Measurements from ENCODE around the gene SRP68. TPM values are rescaled to one million over a fixed set of nuclear protein-coding genes. Genes with fewer than 3 reads are reported as not detected.
"Not testable (repeated sequence)": the region's sequence is repeated elsewhere in the genome, so short reads cannot be mapped to it uniquely, and the experiment has no call there.

Gene SRP68
- polyA plus RNA-seq, 3 donors: 101 to 110 (median 103) TPM

- no peak for DNase-seq (ENCODE audit: low read depth in 3 of 3, low spot score in 2 of 3)
Observed at GRCh38 chr17:76048711-76049110, 23.6 kb downstream of the SRP68 start.

- DNase-seq (ENCODE audit: low read depth in 3 of 3, low spot score in 2 of 3): no peak
Observed at GRCh38 chr17:76048025-76048605, 24.2 kb downstream of the SRP68 start.

- DNase-seq (ENCODE audit: low read depth in 3 of 3, low spot score in 2 of 3): no peak
Observed at GRCh38 chr17:76046064-76046463, 26.3 kb downstream of the SRP68 start.

GRCh38 chr17:76044475-76045007, 27.8 kb downstream of the SRP68 start:
- DNase-seq (ENCODE audit: low read depth in 3 of 3, low spot score in 2 of 3): not testable (repeated sequence)

- DNase-seq (ENCODE audit: low read depth in 3 of 3, low spot score in 2 of 3): not testable (repeated sequence)
Observed at GRCh38 chr17:76042868-76043267, 29.4 kb downstream of the SRP68 start.

GRCh38 chr17:76040376-76040775, 31.9 kb downstream of the SRP68 start:
- no peak for DNase-seq (ENCODE audit: low read depth in 3 of 3, low spot score in 2 of 3)

GRCh38 chr17:76039121-76039520, 33.2 kb downstream of the SRP68 start:
- no peak for DNase-seq (ENCODE audit: low read depth in 3 of 3, low spot score in 2 of 3)

- DNase-seq (ENCODE audit: low read depth in 3 of 3, low spot score in 2 of 3): no peak
Observed at GRCh38 chr17:76038050-76038449, 34.3 kb downstream of the SRP68 start.

- no peak for DNase-seq (ENCODE audit: low read depth in 3 of 3, low spot score in 2 of 3)
Observed at GRCh38 chr17:76036497-76037261, 35.6 kb downstream of the SRP68 start.

- DNase-seq (ENCODE audit: low read depth in 3 of 3, low spot score in 2 of 3): no peak
Observed at GRCh38 chr17:76034428-76035350, 37.6 kb downstream of the SRP68 start.

- DNase-seq (ENCODE audit: low read depth in 3 of 3, low spot score in 2 of 3): no peak
Observed at GRCh38 chr17:76033139-76033538, 39.2 kb downstream of the SRP68 start.

- DNase-seq (ENCODE audit: low read depth in 3 of 3, low spot score in 2 of 3): no peak
Observed at GRCh38 chr17:76032780-76033108, 39.6 kb downstream of the SRP68 start.

GRCh38 chr17:76032073-76032779, 40.1 kb downstream of the SRP68 start:
- no peak for DNase-seq (ENCODE audit: low read depth in 3 of 3, low spot score in 2 of 3)

- DNase-seq (ENCODE audit: low read depth in 3 of 3, low spot score in 2 of 3): no peak
Observed at GRCh38 chr17:76027159-76027839, 45.0 kb downstream of the SRP68 start, which contains the start of gene EVPL. Gene EVPL, minus strand, starts transcription at chr17:76027306. Its CDS starts 108 bp downstream, at chr17:76027198.

GRCh38 chr17:76026714-76027158, 45.6 kb downstream of the SRP68 start:
- no peak for DNase-seq (ENCODE audit: low read depth in 3 of 3, low spot score in 2 of 3)

GRCh38 chr17:76025294-76025693, 47.0 kb downstream of the SRP68 start:
- no peak for DNase-seq (ENCODE audit: low read depth in 3 of 3, low spot score in 2 of 3)

GRCh38 chr17:76024353-76024752, 48.0 kb downstream of the SRP68 start:
- DNase-seq (ENCODE audit: low read depth in 3 of 3, low spot score in 2 of 3): no peak

GRCh38 chr17:76023900-76024237, 48.4 kb downstream of the SRP68 start:
- DNase-seq (ENCODE audit: low read depth in 3 of 3, low spot score in 2 of 3): no peak

GRCh38 chr17:76022973-76023899, 49.1 kb downstream of the SRP68 start:
- DNase-seq (ENCODE audit: low read depth in 3 of 3, low spot score in 2 of 3): no peak

All from right renal cortex interstitium (tissue), 3 donors.